ENCODE results near the gene PRICKLE1. TPM values are rescaled to one million over a fixed set of nuclear protein-coding genes. Genes with fewer than 3 reads are reported as not detected.

The PRICKLE1 gene
- total RNA-seq (2012; rRNA removed) = 14.4 and 17.5 TPM in 2 replicates

DNA sequence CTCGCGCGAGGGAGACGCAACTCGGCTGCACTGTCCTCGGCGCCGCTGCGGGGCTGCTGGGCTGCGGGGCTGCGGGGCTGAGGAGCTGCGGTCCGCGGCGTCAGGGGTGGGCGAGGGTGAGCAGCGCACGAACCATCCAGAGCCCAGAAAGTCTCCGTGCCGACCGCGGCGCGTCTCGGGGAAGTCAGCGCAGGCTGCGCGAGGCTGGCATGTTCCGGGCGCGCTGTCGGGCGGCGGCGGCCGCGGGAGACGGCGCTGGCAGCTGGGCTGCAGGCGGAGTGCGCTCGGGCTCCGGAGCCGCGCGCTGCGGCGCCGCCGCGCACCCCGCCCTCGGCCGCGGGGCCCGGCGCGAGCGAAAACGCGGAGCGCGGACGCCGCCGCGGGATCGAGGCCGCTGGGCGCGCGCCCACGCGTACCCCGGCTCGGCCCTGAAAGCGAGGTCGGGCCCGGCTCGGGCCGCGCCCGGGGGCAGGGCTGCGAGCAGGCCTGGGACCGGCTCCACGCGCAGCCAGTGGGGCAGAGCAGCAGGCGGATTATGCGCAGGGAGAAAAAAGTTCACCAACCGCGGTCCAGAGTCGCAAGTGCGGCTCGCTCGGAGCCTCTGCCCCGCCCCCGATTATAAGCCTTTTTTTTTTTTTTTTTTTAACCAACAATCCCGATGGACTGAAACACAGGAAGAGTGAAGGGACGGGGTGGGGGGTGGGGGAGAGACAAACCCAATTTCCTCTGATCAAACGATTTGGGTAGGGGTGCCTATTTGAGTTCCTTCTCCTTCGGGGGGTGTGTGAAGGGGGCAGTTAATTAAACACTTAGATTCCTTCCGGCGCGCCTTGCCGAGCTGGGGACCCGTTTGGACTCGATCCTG, at the start of gene PRICKLE1:
PRICKLE1 (minus strand) TSS at position 282 of the 865 bp plus-strand sequence. CDS start 117,230 bp downstream, outside the sequence.
- Histone ChIP-seq H3K4me3 (ENCODE audit: low read length) (peak within 1 kb of the TSS; percentile 93), H3K4me2 (ENCODE audit: low read length) (peak within 1 kb of the TSS; percentile 96), H3K27me3 (ENCODE audit: control insufficient read depth, insufficient read depth, low read length) (peaks cover 20% of the 10 kb centered on the region), H3K9me3 (replicated peaks; ENCODE audit: low read length) (no peaks in the 10 kb centered on the region), H3K9ac (ENCODE audit: low read depth, low read length) (peak within 1 kb of the TSS; percentile 85), H3K4me1 (ENCODE audit: control insufficient read depth, insufficient read depth, low read length) (peaks cover 39% of the 10 kb centered on the region), H3K36me3 (ENCODE audit: insufficient read depth, low read length) (no peaks in the 10 kb centered on the region)

DNA sequence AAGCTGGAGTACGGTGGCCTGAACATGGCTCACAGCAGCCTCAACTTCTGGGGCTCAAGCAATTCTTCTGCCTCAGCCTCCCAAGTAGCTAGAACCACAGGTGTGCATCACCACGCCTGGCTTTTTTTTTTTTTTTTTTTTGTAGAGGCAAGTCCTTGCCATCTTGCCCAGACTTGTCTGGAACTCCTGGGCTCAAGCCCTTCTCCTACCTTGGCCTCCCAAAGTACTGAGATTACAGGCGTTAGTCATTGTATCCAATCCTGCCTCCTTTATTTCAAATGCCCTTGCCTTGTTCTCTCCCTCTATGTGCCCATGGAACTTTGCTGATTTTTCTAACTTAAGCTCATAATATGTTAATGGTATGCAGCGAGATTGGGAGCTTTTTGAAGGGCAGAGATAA, 49.2 kb upstream of the PRICKLE1 start:
- Histone ChIP-seq H3K9ac (ENCODE audit: low read depth, low read length) (no peak overlapping the region), H3K27me3 (ENCODE audit: control insufficient read depth, insufficient read depth, low read length) (no peaks in the 10 kb centered on the region), H3K4me1 (ENCODE audit: control insufficient read depth, insufficient read depth, low read length) (no peaks in the 10 kb centered on the region), H3K9me3 (replicated peaks; ENCODE audit: low read length) (no peaks in the 10 kb centered on the region), H3K36me3 (ENCODE audit: insufficient read depth, low read length) (no peaks in the 10 kb centered on the region), H3K4me2 (ENCODE audit: low read length) (no peak overlapping the region), H3K4me3 (ENCODE audit: low read length) (no peak overlapping the region)

DNA sequence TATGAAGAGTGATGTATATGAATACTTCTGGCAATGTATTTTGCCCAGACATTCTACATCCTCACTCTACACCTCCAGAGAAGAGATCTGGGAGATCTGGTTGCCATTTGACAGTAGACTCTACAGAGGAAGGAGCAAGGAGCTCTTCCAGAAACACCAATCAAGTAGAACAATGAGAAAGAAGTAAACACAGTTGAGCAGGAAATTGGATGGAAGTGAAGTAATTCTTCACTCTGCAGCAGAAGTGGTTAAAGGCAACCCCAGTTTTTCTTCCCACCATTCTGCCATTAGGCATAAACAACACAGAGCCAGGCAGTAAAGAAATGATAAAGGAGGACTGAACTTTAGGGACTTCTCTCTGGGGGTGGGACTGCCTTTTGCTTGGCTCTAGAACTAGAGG, 48.5 kb upstream of the PRICKLE1 start:
- no peak overlapping the region for H3K9ac ChIP-seq (ENCODE audit: low read depth, low read length)
- no peaks in the 10 kb centered on the region for H3K4me1 ChIP-seq (ENCODE audit: control insufficient read depth, insufficient read depth, low read length)
- H3K9me3 ChIP-seq (replicated peaks; ENCODE audit: low read length) = no peaks in the 10 kb centered on the region
- H3K4me2 ChIP-seq (ENCODE audit: low read length) = no peak overlapping the region
- no peak overlapping the region for H3K4me3 ChIP-seq (ENCODE audit: low read length)
- no peaks in the 10 kb centered on the region for H3K27me3 ChIP-seq (ENCODE audit: control insufficient read depth, insufficient read depth, low read length)
- no peaks in the 10 kb centered on the region for H3K36me3 ChIP-seq (ENCODE audit: insufficient read depth, low read length)

DNA sequence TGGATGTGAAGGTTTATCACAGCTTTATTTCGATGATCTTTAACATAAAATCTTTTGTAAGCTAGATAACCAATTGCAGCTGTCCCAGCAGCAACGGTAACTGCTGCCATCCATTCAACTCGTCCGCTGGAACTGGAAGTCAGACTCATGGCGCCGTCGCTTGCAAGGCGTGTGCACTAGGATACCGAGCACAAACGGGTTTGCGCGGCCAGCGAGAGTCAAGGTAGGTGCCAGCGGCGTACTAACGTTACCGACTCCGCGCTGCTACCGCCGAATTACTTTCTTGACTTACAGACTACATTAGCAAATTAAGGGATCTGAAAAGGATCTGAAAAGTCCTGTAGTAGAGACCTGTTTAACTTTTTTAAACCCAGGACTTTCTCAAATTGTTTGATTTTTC, 47.4 kb upstream of the PRICKLE1 start:
- no peak overlapping the region for H3K4me2 ChIP-seq (ENCODE audit: low read length)
- H3K4me1 ChIP-seq (ENCODE audit: control insufficient read depth, insufficient read depth, low read length) = no peaks in the 10 kb centered on the region
- no peaks in the 10 kb centered on the region for H3K9me3 ChIP-seq (replicated peaks; ENCODE audit: low read length)
- no peak overlapping the region for H3K4me3 ChIP-seq (ENCODE audit: low read length)
- no peak overlapping the region for H3K9ac ChIP-seq (ENCODE audit: low read depth, low read length)
- no peaks in the 10 kb centered on the region for H3K27me3 ChIP-seq (ENCODE audit: control insufficient read depth, insufficient read depth, low read length)
- H3K36me3 ChIP-seq (ENCODE audit: insufficient read depth, low read length) = no peaks in the 10 kb centered on the region

DNA sequence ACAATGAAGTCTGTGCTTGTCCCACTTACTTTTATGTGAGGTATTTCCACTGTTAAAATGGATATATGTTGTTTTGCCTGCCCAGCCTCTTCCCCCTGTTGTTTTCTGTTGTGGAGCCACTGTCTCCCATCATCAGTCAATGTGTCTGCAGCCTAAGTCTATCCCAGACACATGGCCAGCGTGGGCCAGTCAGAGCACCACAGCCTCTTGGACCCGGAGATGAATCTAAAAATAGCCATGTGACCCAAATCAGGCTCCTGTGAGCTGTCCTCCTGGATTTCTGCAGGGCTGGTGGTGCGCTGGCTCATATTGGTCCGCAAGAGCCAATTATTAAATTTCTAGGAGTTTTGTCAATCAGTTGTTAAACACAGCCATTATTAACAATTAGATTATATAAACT, 44.0 kb upstream of the PRICKLE1 start:
- no peak overlapping the region for H3K9ac ChIP-seq (ENCODE audit: low read depth, low read length)
- no peak overlapping the region for H3K4me2 ChIP-seq (ENCODE audit: low read length)
- no peaks in the 10 kb centered on the region for H3K9me3 ChIP-seq (replicated peaks; ENCODE audit: low read length)
- no peaks in the 10 kb centered on the region for H3K36me3 ChIP-seq (ENCODE audit: insufficient read depth, low read length)
- H3K4me1 ChIP-seq (ENCODE audit: control insufficient read depth, insufficient read depth, low read length) = no peaks in the 10 kb centered on the region
- H3K4me3 ChIP-seq (ENCODE audit: low read length) = no peak overlapping the region
- no peaks in the 10 kb centered on the region for H3K27me3 ChIP-seq (ENCODE audit: control insufficient read depth, insufficient read depth, low read length)

DNA sequence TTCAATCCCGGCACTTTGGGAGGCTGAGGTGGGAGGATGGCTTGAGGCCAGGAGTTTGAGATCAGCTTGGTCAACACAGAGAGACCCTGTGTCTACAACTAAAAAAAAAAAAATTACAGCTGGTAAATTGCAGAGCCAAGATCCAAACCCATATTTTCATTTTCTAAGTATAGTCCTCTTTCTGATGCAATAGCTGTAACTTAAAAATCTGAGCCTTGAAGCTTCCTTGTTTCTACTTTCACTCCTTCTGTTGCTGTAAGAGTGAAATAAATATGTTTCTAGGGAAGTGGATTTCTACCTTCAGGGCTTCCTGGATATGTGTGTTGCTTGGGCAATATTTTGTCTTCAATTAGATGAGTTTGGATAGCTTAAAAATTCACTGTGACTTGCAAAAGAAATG, 42.0 kb upstream of the PRICKLE1 start:
- no peaks in the 10 kb centered on the region for H3K4me1 ChIP-seq (ENCODE audit: control insufficient read depth, insufficient read depth, low read length)
- no peak overlapping the region for H3K9ac ChIP-seq (ENCODE audit: low read depth, low read length)
- no peaks in the 10 kb centered on the region for H3K9me3 ChIP-seq (replicated peaks; ENCODE audit: low read length)
- H3K4me2 ChIP-seq (ENCODE audit: low read length) = no peak overlapping the region
- no peaks in the 10 kb centered on the region for H3K36me3 ChIP-seq (ENCODE audit: insufficient read depth, low read length)
- peaks cover 9% of the 10 kb centered on the region for H3K27me3 ChIP-seq (ENCODE audit: control insufficient read depth, insufficient read depth, low read length)
- no peak overlapping the region for H3K4me3 ChIP-seq (ENCODE audit: low read length)

DNA sequence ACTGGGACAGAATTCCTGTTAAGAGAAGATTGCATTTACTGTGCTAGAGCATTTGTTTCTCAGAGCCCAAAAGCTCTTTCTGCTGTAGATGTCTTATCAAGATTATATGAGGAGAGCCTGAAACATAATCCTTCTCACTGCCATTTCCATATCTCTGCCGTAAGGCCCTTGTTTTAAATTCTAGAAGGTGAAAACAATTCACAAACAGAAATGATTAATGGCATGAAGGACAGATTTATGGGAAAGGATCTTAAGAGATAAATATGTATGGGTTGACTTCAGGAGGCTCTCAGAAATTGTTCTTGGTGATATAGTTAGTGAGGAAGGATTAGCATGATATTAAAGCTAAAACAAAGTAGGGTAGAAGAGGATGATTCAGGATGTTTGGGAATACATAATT, 40.8 kb upstream of the PRICKLE1 start:
- no peaks in the 10 kb centered on the region for H3K4me1 ChIP-seq (ENCODE audit: control insufficient read depth, insufficient read depth, low read length)
- no peaks in the 10 kb centered on the region for H3K36me3 ChIP-seq (ENCODE audit: insufficient read depth, low read length)
- peaks cover 9% of the 10 kb centered on the region for H3K27me3 ChIP-seq (ENCODE audit: control insufficient read depth, insufficient read depth, low read length)
- H3K4me3 ChIP-seq (ENCODE audit: low read length) = no peak overlapping the region
- no peak overlapping the region for H3K4me2 ChIP-seq (ENCODE audit: low read length)
- H3K9me3 ChIP-seq (replicated peaks; ENCODE audit: low read length) = no peaks in the 10 kb centered on the region
- H3K9ac ChIP-seq (ENCODE audit: low read depth, low read length) = no peak overlapping the region

DNA sequence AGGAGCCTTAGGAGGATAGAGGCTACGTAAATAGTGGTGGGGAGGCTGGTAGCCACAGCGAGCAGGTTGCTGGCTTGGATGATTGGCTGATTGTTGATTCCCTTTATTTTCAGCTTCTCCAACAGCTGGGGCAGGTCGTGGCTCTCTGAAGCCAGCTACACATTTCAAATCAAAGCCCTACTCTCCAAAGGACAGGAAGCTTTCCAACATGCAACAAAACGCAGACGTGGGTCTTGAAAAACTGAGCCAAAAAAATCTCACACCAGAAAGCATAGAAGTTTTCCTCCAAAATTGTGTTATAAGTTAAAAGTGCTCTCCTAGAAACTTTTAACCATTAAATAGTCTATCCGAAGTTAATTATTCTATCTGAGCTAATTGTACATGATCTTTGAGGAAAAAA, 37.6 kb upstream of the PRICKLE1 start:
- Histone ChIP-seq H3K4me1 (ENCODE audit: control insufficient read depth, insufficient read depth, low read length) (no peaks in the 10 kb centered on the region), H3K9me3 (replicated peaks; ENCODE audit: low read length) (no peaks in the 10 kb centered on the region)

DNA sequence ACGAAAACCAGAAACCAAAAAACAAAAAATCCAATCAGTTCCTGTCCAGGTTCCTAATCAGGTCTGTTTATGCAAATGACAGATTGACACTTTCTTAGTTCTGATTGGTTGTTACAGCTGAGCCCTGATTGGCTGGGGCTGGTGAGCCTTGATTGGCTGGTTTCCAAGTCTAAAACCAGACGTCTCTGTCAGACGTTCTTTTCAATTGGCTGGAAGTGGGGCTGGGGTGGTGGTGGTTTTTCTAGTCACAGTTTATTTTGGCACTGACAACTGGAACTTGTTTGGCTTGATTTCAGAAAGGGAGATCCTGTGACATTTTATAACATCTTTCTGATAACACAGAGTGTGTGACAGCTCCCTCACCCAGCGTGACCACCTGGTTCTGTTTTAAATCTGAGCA, 36.1 kb upstream of the PRICKLE1 start:
- Histone ChIP-seq H3K4me1 (ENCODE audit: control insufficient read depth, insufficient read depth, low read length) (no peaks in the 10 kb centered on the region), H3K27me3 (ENCODE audit: control insufficient read depth, insufficient read depth, low read length) (peaks cover 13% of the 10 kb centered on the region), H3K4me2 (ENCODE audit: low read length) (no peak overlapping the region), H3K9ac (ENCODE audit: low read depth, low read length) (no peak overlapping the region), H3K36me3 (ENCODE audit: insufficient read depth, low read length) (no peaks in the 10 kb centered on the region), H3K4me3 (ENCODE audit: low read length) (no peak overlapping the region), H3K9me3 (replicated peaks; ENCODE audit: low read length) (no peaks in the 10 kb centered on the region)

More for the DNA sequence above, 37.6 kb upstream of the PRICKLE1 start:
- Histone ChIP-seq H3K4me2 (ENCODE audit: low read length) (no peak overlapping the region), H3K9ac (ENCODE audit: low read depth, low read length) (no peak overlapping the region), H3K36me3 (ENCODE audit: insufficient read depth, low read length) (no peaks in the 10 kb centered on the region), H3K4me3 (ENCODE audit: low read length) (no peak overlapping the region), H3K27me3 (ENCODE audit: control insufficient read depth, insufficient read depth, low read length) (peaks cover 13% of the 10 kb centered on the region)

DNA sequence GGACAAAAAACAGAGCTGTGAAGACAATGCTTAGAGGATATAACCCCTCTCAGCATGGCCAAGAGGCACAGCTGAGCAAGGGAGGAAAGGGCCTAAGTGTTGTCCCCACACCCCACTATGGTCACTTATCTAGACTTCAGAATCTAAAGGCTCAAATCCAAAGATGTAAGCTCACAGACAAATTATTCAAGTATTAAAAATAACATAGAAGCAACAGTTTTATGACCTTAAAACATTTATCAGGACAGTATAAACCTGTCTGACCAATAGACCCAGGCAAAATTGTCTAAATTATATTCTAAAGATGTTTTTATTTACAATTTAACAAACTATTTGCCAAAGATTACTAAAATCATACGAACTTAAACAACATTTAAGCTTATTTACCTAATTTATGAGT, 28.1 kb upstream of the PRICKLE1 start:
- Histone ChIP-seq H3K36me3 (ENCODE audit: insufficient read depth, low read length) (no peaks in the 10 kb centered on the region), H3K9ac (ENCODE audit: low read depth, low read length) (no peak overlapping the region), H3K4me2 (ENCODE audit: low read length) (no peak overlapping the region), H3K4me3 (ENCODE audit: low read length) (no peak overlapping the region), H3K4me1 (ENCODE audit: control insufficient read depth, insufficient read depth, low read length) (peaks cover under 1% of the 10 kb centered on the region), H3K27me3 (ENCODE audit: control insufficient read depth, insufficient read depth, low read length) (no peaks in the 10 kb centered on the region), H3K9me3 (replicated peaks; ENCODE audit: low read length) (peaks cover 3% of the 10 kb centered on the region)

DNA sequence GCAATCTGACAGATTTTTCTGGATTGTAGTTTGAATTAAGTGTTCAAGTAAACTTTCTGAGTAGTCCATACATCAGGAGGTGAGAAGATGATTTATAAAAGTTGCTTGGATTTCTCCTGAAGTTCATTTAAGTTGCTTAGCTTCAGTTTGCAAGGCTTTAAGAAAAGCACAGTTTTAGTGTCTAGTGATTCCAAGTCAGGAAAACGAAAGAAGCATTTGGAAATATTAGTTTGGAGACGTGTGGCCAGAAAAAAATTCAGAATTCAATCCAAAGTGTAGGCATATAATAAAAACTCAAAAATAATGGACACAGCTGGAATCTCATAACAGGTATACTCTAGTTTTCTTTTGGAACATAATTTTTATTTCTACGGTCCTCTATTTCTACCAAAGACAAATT, 25.5 kb upstream of the PRICKLE1 start:
- Histone ChIP-seq H3K4me3 (ENCODE audit: low read length) (no peak overlapping the region), H3K9ac (ENCODE audit: low read depth, low read length) (no peak overlapping the region), H3K36me3 (ENCODE audit: insufficient read depth, low read length) (no peaks in the 10 kb centered on the region), H3K4me1 (ENCODE audit: control insufficient read depth, insufficient read depth, low read length) (peaks cover 13% of the 10 kb centered on the region), H3K9me3 (replicated peaks; ENCODE audit: low read length) (peaks cover 3% of the 10 kb centered on the region), H3K27me3 (ENCODE audit: control insufficient read depth, insufficient read depth, low read length) (no peaks in the 10 kb centered on the region), H3K4me2 (ENCODE audit: low read length) (no peak overlapping the region)

DNA sequence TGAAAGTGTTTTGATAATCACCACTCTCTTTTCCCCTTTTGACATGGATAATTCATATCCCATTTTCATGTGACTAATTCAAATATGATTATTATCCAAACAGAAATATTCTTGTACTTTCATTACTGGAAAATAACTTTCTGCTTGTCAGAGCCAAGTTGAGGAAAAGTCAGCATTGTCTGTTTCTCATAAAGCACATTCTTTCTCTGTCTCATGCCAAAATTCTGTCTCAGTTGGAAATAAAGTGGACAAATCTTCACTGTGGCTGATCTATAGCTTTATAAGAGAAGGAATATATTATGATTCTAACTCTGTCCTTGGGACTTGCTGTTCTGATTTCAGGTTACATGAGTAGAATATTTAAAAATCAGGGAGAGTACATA, 22.7 kb upstream of the PRICKLE1 start:
- Histone ChIP-seq H3K4me2 (ENCODE audit: low read length) (no peak overlapping the region), H3K36me3 (ENCODE audit: insufficient read depth, low read length) (no peaks in the 10 kb centered on the region), H3K4me3 (ENCODE audit: low read length) (no peak overlapping the region), H3K9me3 (replicated peaks; ENCODE audit: low read length) (no peaks in the 10 kb centered on the region), H3K4me1 (ENCODE audit: control insufficient read depth, insufficient read depth, low read length) (peaks cover 13% of the 10 kb centered on the region), H3K9ac (ENCODE audit: low read depth, low read length) (no peak overlapping the region), H3K27me3 (ENCODE audit: control insufficient read depth, insufficient read depth, low read length) (no peaks in the 10 kb centered on the region)

Measured in skeletal muscle satellite cell (primary cell).